GM18951 (cell line): Measurements from ENCODE around the gene PHPT1.
"Not testable (repeated sequence)": the region's sequence is repeated elsewhere in the genome, so short reads cannot be mapped to it uniquely, and the experiment has no call there.

Source experiments
- POLR2A ChIP-seq: IDR thresholded peaks from 4 replicates; pipeline ENCODE4 v1.6.1; 2011; ENCODE audit warnings: mild to moderate bottlenecking; ENCODE audit not compliant: insufficient read length, insufficient read depth; ENCODE audit errors: extremely low read depth
- in situ Hi-C: fragments of 300-500 bp; cut with MboI; formaldehyde crosslinking; loops from one replicate; pipeline ENCODE4 v1.12.0; 2022; ENCODE audit warnings: low sequenced_read_pairs, mixed read lengths, inconsistent platforms; ENCODE audit not compliant: unreplicated experiment

The PHPT1 gene

DNA sequence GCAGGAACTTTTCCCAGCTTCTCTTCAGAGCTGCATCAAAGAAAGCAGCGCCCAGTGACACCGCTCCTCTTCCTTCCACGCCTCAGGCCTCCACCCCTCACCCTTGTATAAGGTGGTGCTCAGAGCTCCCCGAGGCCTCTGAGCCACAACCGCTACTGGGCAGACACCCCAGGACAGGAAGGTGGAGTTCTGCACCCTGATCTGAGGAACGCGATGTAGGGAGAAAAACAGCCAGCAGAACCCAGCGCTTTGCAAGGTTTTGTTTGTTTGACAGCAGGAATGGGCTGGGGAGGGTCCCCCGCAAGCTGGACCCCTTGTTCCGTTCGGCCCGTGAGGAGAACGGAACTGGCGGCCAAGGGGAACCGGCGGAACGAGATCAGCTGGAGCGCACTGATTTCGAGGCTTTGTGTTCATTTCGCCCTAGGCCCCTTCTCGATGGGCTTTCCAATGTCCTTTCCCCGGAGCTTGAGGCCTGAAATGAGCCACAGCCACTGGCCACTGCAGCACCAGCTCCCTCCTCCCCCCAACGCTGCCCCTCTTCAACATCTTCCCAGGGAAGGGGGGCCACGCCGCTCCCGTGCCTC is 12.8 kb downstream of the PHPT1 start:
- TF ChIP-seq POLR2A: no peak
- in situ Hi-C loops: no loop called here

GRCh38 chr9:136862849-136863622 is 13.8 kb downstream of the PHPT1 start:
- in situ Hi-C loops: no loop called here
- TF ChIP-seq POLR2A: no peak

- no peak for TF ChIP-seq POLR2A
- in situ Hi-C loops: no loop called here
These were observed 14.5 kb downstream of the PHPT1 start for GRCh38 chr9:136863623-136864273.

GRCh38 chr9:136865041-136865767 is 16.0 kb downstream of the PHPT1 start:
- in situ Hi-C loops: no loop called here
- no peak for TF ChIP-seq POLR2A

- in situ Hi-C loops: no loop called here
- no peak for TF ChIP-seq POLR2A
These were observed 16.5 kb downstream of the PHPT1 start for GRCh38 chr9:136865768-136866103.

- in situ Hi-C loops: not testable (repeated sequence)
These were observed 17.8 kb downstream of the PHPT1 start for GRCh38 chr9:136866898-136867421.

DNA sequence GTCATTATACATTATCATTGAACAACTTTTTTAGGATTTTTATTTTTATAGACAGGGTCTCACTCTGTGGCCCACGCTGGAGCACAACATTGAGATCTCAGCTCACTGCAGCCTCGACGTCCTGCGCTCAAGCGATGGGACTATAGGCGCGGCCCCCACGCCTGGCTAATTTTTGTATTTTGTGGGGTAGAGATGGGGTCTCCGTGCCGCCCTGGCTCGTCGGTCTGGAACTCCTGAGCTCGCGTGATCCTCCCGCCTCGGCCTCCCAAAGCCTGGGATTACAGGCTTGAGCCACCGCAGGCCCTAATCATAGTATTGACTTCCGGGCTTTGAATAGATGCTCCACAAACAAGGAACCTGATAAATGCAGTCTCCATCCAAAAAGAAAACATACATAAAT is 18.3 kb downstream of the PHPT1 start:
- no peak for TF ChIP-seq POLR2A
- in situ Hi-C loops: no loop called here

DNA sequence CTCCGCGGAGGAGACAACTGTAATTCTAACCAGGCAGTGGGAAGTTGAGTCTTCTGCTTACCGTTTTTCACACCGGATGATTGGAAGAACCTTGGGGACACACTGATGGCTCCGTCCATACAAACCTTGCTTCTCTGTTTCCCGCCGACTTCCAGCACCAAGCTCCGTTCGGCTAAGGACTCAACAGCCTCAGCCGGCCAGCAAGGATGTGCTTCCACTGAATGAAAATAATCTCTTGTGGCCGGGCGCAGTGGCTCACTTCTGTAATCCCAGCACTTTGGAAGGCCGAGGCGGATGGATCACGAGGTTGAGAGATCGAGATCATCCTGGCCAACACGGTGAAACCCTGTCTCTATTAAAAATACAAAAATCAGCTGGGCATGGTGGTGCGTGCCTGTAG is 18.7 kb downstream of the PHPT1 start:
- in situ Hi-C loops: no loop called here
- no peak for TF ChIP-seq POLR2A

GRCh38 chr9:136868644-136869043 is 19.4 kb downstream of the PHPT1 start:
- TF ChIP-seq POLR2A: no peak
- in situ Hi-C loops: no loop called here

DNA sequence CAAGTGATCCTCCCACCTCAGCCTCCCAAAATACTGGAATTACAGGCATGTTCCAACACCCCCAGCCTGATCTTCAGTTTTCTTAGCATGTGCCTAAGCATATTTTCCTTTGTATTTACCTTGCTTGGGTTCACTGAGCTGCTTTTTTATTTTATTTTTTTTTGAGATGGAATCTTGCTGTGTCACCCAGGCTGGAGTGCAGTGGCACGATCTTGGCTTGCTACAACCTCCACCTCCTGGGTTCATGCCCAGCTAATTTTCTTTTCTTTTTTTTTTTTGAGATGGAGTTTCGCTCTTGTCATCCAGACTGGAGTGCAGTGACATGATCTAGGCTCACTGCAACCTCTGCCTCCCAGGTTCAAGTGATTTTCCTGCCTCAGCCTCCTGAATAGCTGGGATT is 20.4 kb downstream of the PHPT1 start:
- in situ Hi-C loops: not testable (repeated sequence)

GRCh38 chr9:136875155-136875554 is 25.9 kb downstream of the PHPT1 start:
- TF ChIP-seq POLR2A: no peak
- in situ Hi-C loops: no loop called here

GRCh38 chr9:136876476-136876875 is 27.3 kb downstream of the PHPT1 start:
- no peak for TF ChIP-seq POLR2A
- in situ Hi-C loops: no loop called here

GRCh38 chr9:136880651-136881050 is 31.4 kb downstream of the PHPT1 start:
- in situ Hi-C loops: no loop called here
- no peak for TF ChIP-seq POLR2A
